ENCODE data around the gene FAM120B.

- TF ChIP-seq CTCF (IDR thresholded peaks at IDR 0.05) (no peak), POLR2A (IDR thresholded peaks at IDR 0.05) (no peak)
Measured at GRCh38 chr6:170295510-170296422, 10.8 kb upstream of the FAM120B start.
